COLO668 (cell line): ENCODE results near the gene SYNGR3.
A peak's percentile ranks its signal among the peaks of the same experiment; 100 is the strongest.

Experiments used
- DNase-seq: peaks from one replicate; lab custom pipeline; 2025; ENCODE audit not compliant: unreplicated experiment; lab: John Stamatoyannopoulos, UW

Gene SYNGR3

GRCh38 chr16:2039274-2040031 is 49.7 kb downstream of the SYNGR3 start:
- peak; percentile 92 for DNase-seq

- peak; percentile 30 for DNase-seq
Measured at GRCh38 chr16:2040041-2040786, 50.4 kb downstream of the SYNGR3 start.

GRCh38 chr16:2040787-2041522 is 51.2 kb downstream of the SYNGR3 start:
- peak; percentile 74 for DNase-seq

GRCh38 chr16:2042171-2042985 is 52.6 kb downstream of the SYNGR3 start:
- peak; percentile 98 for DNase-seq

- DNase-seq = peak; percentile 93
Measured at GRCh38 chr16:2042986-2043666, 53.4 kb downstream of the SYNGR3 start.
